Mononuclear cell (primary cell): ENCODE data around the gene RNF149. TPM values are rescaled to one million over a fixed set of nuclear protein-coding genes. Genes with fewer than 3 reads are reported as not detected.

Experiments used
- total RNA-seq: library from RNA; depleted of rRNA; stranded (reverse); fragments of >200 nt; gene quantifications from one replicate; pipeline ENCODE4 v1.2.3, GENCODE V29; 2012

Gene RNF149
- total RNA-seq, 1 donor, result 184 TPM

Other genes with a start within 250 kb of the RNF149 start
- gene TBC1D8, start 157.3 kb downstream of the RNF149 start, total RNA-seq, result 11.3 TPM
- 53.5 TPM for gene CNOT11, start 55.8 kb downstream of the RNF149 start, total RNA-seq
- gene CREG2, start 78.8 kb upstream of the RNF149 start, total RNA-seq, result not detected
- gene RFX8, start 166.4 kb upstream of the RNF149 start, total RNA-seq, result 0.21 TPM